ENCODE results near the gene ISYNA1. TPM values are rescaled to one million over a fixed set of nuclear protein-coding genes. Genes with fewer than 3 reads are reported as not detected.
A peak's percentile ranks its signal among the peaks of the same experiment; 100 is the strongest.

The ISYNA1 gene
- total RNA-seq, 6 donors from 2014 or later, result 14.5 to 55.5 (median 20.0) TPM

GRCh38 chr19:18469069-18469846 is 31.3 kb upstream of the ISYNA1 start:
- DNase-seq (peak; percentile 63 to 81), ATAC-seq (ENCODE audit: low FRiP score in 2 of 2) (peak; percentile 35 to 78)
- TF ChIP-seq POLR2A (IDR thresholded peaks at IDR 0.05) (no peak), EP300 (IDR thresholded peaks at IDR 0.05) (no peak), POLR2AphosphoS5 (IDR thresholded peaks at IDR 0.05) (no peak), CTCF (IDR thresholded peaks at IDR 0.05) (peak; percentile 80 to 86 (median 82))
- WGBS, 2 donors, result 67 to 75% methylated on average over 17 to 28 of the region's 28 CpGs
- peaks cover 44 to 62% (median 49%) of the 10 kb centered on the region in 4 donors for H3K4me1 ChIP-seq
- no peaks in the 10 kb centered on the region for H3K27me3 ChIP-seq
- no peaks in the 10 kb centered on the region for H3K9me3 ChIP-seq
- H3K4me3 ChIP-seq, result no peak overlapping the region
- H3K27ac ChIP-seq, result peak overlapping the region in 2 of 4 donors; percentile 36 to 49
- peaks cover 0 to 29% (median 15%) of the 10 kb centered on the region in 4 donors for H3K36me3 ChIP-seq

- DNase-seq, result peak in 1 of 2 donors; percentile 33
- Histone ChIP-seq H3K9me3 (no peaks in the 10 kb centered on the region), H3K36me3 (peaks cover 0 to 37% (median 15%) of the 10 kb centered on the region in 4 donors), H3K27ac (peak overlapping the region in 1 of 4 donors; percentile 49), H3K4me3 (no peak overlapping the region), H3K27me3 (no peaks in the 10 kb centered on the region), H3K4me1 (peaks cover 41 to 61% (median 47%) of the 10 kb centered on the region in 4 donors)
- WGBS, 2 donors, result 75 to 94% methylated on average over 2 of the region's 3 CpGs
- no peak for ATAC-seq (ENCODE audit: low FRiP score in 2 of 2)
- TF ChIP-seq POLR2A (IDR thresholded peaks at IDR 0.05) (no peak), CTCF (IDR thresholded peaks at IDR 0.05) (no peak), POLR2AphosphoS5 (IDR thresholded peaks at IDR 0.05) (no peak), EP300 (IDR thresholded peaks at IDR 0.05) (no peak)
Measured at GRCh38 chr19:18468517-18468916, 30.6 kb upstream of the ISYNA1 start.

GRCh38 chr19:18467978-18468377 is 30.0 kb upstream of the ISYNA1 start:
- Histone ChIP-seq H3K9me3 (no peaks in the 10 kb centered on the region), H3K4me3 (no peak overlapping the region), H3K27ac (no peak overlapping the region), H3K36me3 (peaks cover 0 to 37% (median 15%) of the 10 kb centered on the region in 4 donors), H3K4me1 (peaks cover 40 to 57% (median 45%) of the 10 kb centered on the region in 4 donors), H3K27me3 (no peaks in the 10 kb centered on the region)
- TF ChIP-seq CTCF (IDR thresholded peaks at IDR 0.05), result no peak
- no peak for TF ChIP-seq POLR2AphosphoS5 (IDR thresholded peaks at IDR 0.05)
- no peak for TF ChIP-seq POLR2A (IDR thresholded peaks at IDR 0.05)
- no peak for TF ChIP-seq EP300 (IDR thresholded peaks at IDR 0.05)
- WGBS, 2 donors, result 92 to 98% methylated on average over 3 of the region's 3 CpGs
- no peak for DNase-seq
- no peak for ATAC-seq (ENCODE audit: low FRiP score in 2 of 2)

GRCh38 chr19:18466354-18466753 is 28.4 kb upstream of the ISYNA1 start:
- peaks cover 0 to 38% (median 15%) of the 10 kb centered on the region in 4 donors for H3K36me3 ChIP-seq

More at GRCh38 chr19:18466354-18466753, 28.4 kb upstream of the ISYNA1 start:
- ATAC-seq (ENCODE audit: low FRiP score in 2 of 2) (no peak), DNase-seq (peak in 1 of 2 donors; percentile 68)
- Histone ChIP-seq H3K4me1 (peaks cover 40 to 57% (median 45%) of the 10 kb centered on the region in 4 donors), H3K27me3 (no peaks in the 10 kb centered on the region), H3K9me3 (no peaks in the 10 kb centered on the region), H3K4me3 (no peak overlapping the region), H3K27ac (peak overlapping the region in 3 of 4 donors; percentile 61 to 83 (median 71))
- TF ChIP-seq EP300 (IDR thresholded peaks at IDR 0.05) (no peak), CTCF (IDR thresholded peaks at IDR 0.05) (no peak), POLR2A (IDR thresholded peaks at IDR 0.05) (no peak), POLR2AphosphoS5 (IDR thresholded peaks at IDR 0.05) (no peak)
- 91 to 100% methylated on average over 2 to 11 of the region's 11 CpGs for WGBS, 2 donors
